ENCODE measurements around the gene CDK10.
A peak's percentile ranks its signal among the peaks of the same experiment; 100 is the strongest.

CDK10 gene

GRCh38 chr16:89716916-89717687, 30.6 kb downstream of the CDK10 start:
- DNase-seq, result no peak

GRCh38 chr16:89717688-89718505, 31.4 kb downstream of the CDK10 start:
- no peak for DNase-seq

- no peak for DNase-seq
Measured at GRCh38 chr16:89720551-89720812, 34.0 kb downstream of the CDK10 start.

- peak; percentile 68 for DNase-seq
Measured at GRCh38 chr16:89720813-89721545, 34.5 kb downstream of the CDK10 start, which contains the start of the genes VPS9D1 and ZNF276. VPS9D1 (minus strand) TSS chr16:89720898; CDS start chr16:89720861, 37 bp downstream. ZNF276 (plus strand) TSS chr16:89721537; CDS start chr16:89721641, 104 bp downstream.

GRCh38 chr16:89721546-89722391, 35.3 kb downstream of the CDK10 start:
- no peak for DNase-seq

GRCh38 chr16:89722392-89723278, 36.1 kb downstream of the CDK10 start:
- DNase-seq, result no peak

GRCh38 chr16:89723279-89724250, 37.1 kb downstream of the CDK10 start:
- no peak for DNase-seq

- DNase-seq, result no peak
Measured at GRCh38 chr16:89727406-89728120, 41.1 kb downstream of the CDK10 start.

GRCh38 chr16:89729293-89729692, 42.8 kb downstream of the CDK10 start:
- DNase-seq, result no peak

- DNase-seq, result no peak
Measured at GRCh38 chr16:89729863-89730593, 43.5 kb downstream of the CDK10 start.

GRCh38 chr16:89730610-89731234, 44.2 kb downstream of the CDK10 start:
- no peak for DNase-seq

GRCh38 chr16:89732142-89732917, 45.8 kb downstream of the CDK10 start:
- no peak for DNase-seq

- no peak for DNase-seq
Measured at GRCh38 chr16:89732918-89733242, 46.4 kb downstream of the CDK10 start.

GRCh38 chr16:89733322-89733721, 46.8 kb downstream of the CDK10 start:
- DNase-seq, result no peak

GRCh38 chr16:89733792-89734191, 47.3 kb downstream of the CDK10 start:
- no peak for DNase-seq

GRCh38 chr16:89736554-89736953, 50.1 kb downstream of the CDK10 start:
- DNase-seq, result no peak

- no peak for DNase-seq
Measured at GRCh38 chr16:89737341-89738071, 51.0 kb downstream of the CDK10 start.

All from GOT3 (cell line).